Lower lobe of right lung (tissue), 2 donors: ENCODE data around the gene COPA. TPM values are rescaled to one million over a fixed set of nuclear protein-coding genes. Genes with fewer than 3 reads are reported as not detected.

ENCODE experiments used
- ATAC-seq, 2 donors: fragments of 200-7000 bp; cut with Tn5 transposase; one replicate each; pipeline ENCODE4 v1.9.1; 2020 to 2022; ENCODE audit warnings: mild to moderate bottlenecking in 2 of 2, moderate library complexity in 2 of 2
- DNase-seq: peaks from one replicate; pipeline ENCODE4 v3.0.0-alpha.2; 2020
- H3K27ac ChIP-seq: fragments of 200-600 bp; one replicate; pipeline ENCODE4 v1.8.0; 2022
- H3K27me3 ChIP-seq: fragments of 200-600 bp; one replicate; pipeline ENCODE4 v1.8.0; 2022; ENCODE audit warnings: low read depth
- H3K36me3 ChIP-seq: fragments of 200-600 bp; one replicate; pipeline ENCODE4 v1.8.0; 2022; ENCODE audit warnings: mild to moderate bottlenecking
- H3K4me1 ChIP-seq: fragments of 200-600 bp; one replicate; pipeline ENCODE4 v1.8.0; 2022
- H3K4me3 ChIP-seq: fragments of 200-600 bp; one replicate; pipeline ENCODE4 v1.8.0; 2022; ENCODE audit warnings: mild to moderate bottlenecking
- H3K9me3 ChIP-seq: fragments of 200-600 bp; one replicate; pipeline ENCODE4 v1.8.0; 2022
- CTCF ChIP-seq: fragments of 200-600 bp; IDR thresholded peaks from one replicate; pipeline ENCODE4 v1.8.0; 2022; ENCODE audit warnings: antibody characterized with exemption, mild to moderate bottlenecking
- intact Hi-C: fragments of 100-400 bp; cut with DNase I; formaldehyde crosslinking; loops from one replicate; pipeline ENCODE4 v1.11.0; 2022
- total RNA-seq: library from RNA; stranded (reverse); fragmentation: NEBNext Ultra II Directional; extraction: Animal tissue kit (Norgen Biotek cat#: 25700); gene quantifications from one replicate; pipeline ENCODE4 v1.2.1, GENCODE V29; 2021
- donor health status: DM: no; HTN: yes; CAD: no; lungs with severe emphysema.

COPA gene
- total RNA-seq, 1 donor from 2014 or later, result 136 TPM

- Histone ChIP-seq H3K4me1 (peaks cover 45% of the 10 kb centered on the region), H3K27me3 (no peaks in the 10 kb centered on the region), H3K4me3 (peak overlapping the region; percentile 91), H3K9me3 (no peaks in the 10 kb centered on the region), H3K27ac (peak overlapping the region; percentile 94), H3K36me3 (no peaks in the 10 kb centered on the region)
- intact Hi-C loops, result no loop called here
- peak; percentile 43 to 77 for ATAC-seq
- no peak for TF ChIP-seq CTCF
- DNase-seq, result no peak
Measured at GRCh38 chr1:160261556-160261892, 81.5 kb downstream of the COPA start.

- Histone ChIP-seq H3K4me3 (peak overlapping the region; percentile 91), H3K36me3 (no peaks in the 10 kb centered on the region), H3K27me3 (no peaks in the 10 kb centered on the region), H3K9me3 (no peaks in the 10 kb centered on the region), H3K4me1 (peaks cover 51% of the 10 kb centered on the region), H3K27ac (peak overlapping the region; percentile 94)
- ATAC-seq (no peak), DNase-seq (no peak)
- intact Hi-C loops, result no loop called here
- no peak for TF ChIP-seq CTCF
Measured at GRCh38 chr1:160260406-160261382, 82.4 kb downstream of the COPA start.

- ATAC-seq (no peak), DNase-seq (no peak)
- Histone ChIP-seq H3K4me1 (peaks cover 51% of the 10 kb centered on the region), H3K27me3 (no peaks in the 10 kb centered on the region), H3K9me3 (no peaks in the 10 kb centered on the region), H3K27ac (no peak overlapping the region), H3K4me3 (no peak overlapping the region), H3K36me3 (peaks cover 20% of the 10 kb centered on the region)
- intact Hi-C loops, result no loop called here
- no peak for TF ChIP-seq CTCF
Measured at GRCh38 chr1:160258177-160258798, 84.8 kb downstream of the COPA start.

GRCh38 chr1:160257411-160258015, 85.5 kb downstream of the COPA start:
- peaks cover 23% of the 10 kb centered on the region for H3K36me3 ChIP-seq
- ATAC-seq (no peak), DNase-seq (no peak)
- H3K4me1 ChIP-seq, result peaks cover 51% of the 10 kb centered on the region
- no peaks in the 10 kb centered on the region for H3K27me3 ChIP-seq
- intact Hi-C loops, result no loop called here
- no peaks in the 10 kb centered on the region for H3K9me3 ChIP-seq
- H3K4me3 ChIP-seq, result no peak overlapping the region
- TF ChIP-seq CTCF, result no peak
- H3K27ac ChIP-seq, result no peak overlapping the region

GRCh38 chr1:160256396-160257046, 86.5 kb downstream of the COPA start:
- H3K9me3 ChIP-seq, result no peaks in the 10 kb centered on the region
- no peak for DNase-seq
- H3K27ac ChIP-seq, result no peak overlapping the region
- H3K36me3 ChIP-seq, result peaks cover 23% of the 10 kb centered on the region
- H3K27me3 ChIP-seq, result no peaks in the 10 kb centered on the region
- H3K4me3 ChIP-seq, result no peak overlapping the region
- ATAC-seq, result peak in 1 of 2 donors; percentile 66
- TF ChIP-seq CTCF, result no peak
- H3K4me1 ChIP-seq, result peaks cover 53% of the 10 kb centered on the region
- intact Hi-C loops, result no loop called here
